Mesodermal cell (in vitro differentiated cells): ENCODE measurements around the gene VIL1.
A peak's percentile ranks its signal among the peaks of the same experiment; 100 is the strongest.

Source experiments
- H3K27ac ChIP-seq: 2 replicates; pipeline ENCODE4 v1.7.0; 2013; ENCODE audit warnings: mild to moderate bottlenecking, low read depth, low read length, moderate library complexity; ENCODE audit not compliant: severe bottlenecking
- H3K36me3 ChIP-seq: 2 replicates; pipeline ENCODE4 v1.7.1; 2013; ENCODE audit warnings: mild to moderate bottlenecking, low read length, moderate library complexity; ENCODE audit not compliant: control insufficient read depth, insufficient read depth
- H3K4me1 ChIP-seq: one replicate; pipeline ENCODE4 v1.7.1; 2013; ENCODE audit warnings: mild to moderate bottlenecking, low read length; ENCODE audit not compliant: insufficient read depth, control insufficient read depth, poor library complexity, severe bottlenecking
- H3K4me3 ChIP-seq: 2 replicates; pipeline ENCODE4 v1.7.0; 2013; ENCODE audit warnings: low read length, control low read depth, mild to moderate bottlenecking; ENCODE audit not compliant: insufficient read depth, poor library complexity, severe bottlenecking; ENCODE audit errors: extremely low read depth
- H3K9me3 ChIP-seq: 2 replicates; pipeline ENCODE4 v1.7.1; 2013; ENCODE audit warnings: mild to moderate bottlenecking, low read length, moderate library complexity; ENCODE audit not compliant: control insufficient read depth
- WGBS, 2 experiments: methylation state at CpG; one replicate each; pipeline ENCODE4 v1.1.5; 2013; ENCODE audit warnings: missing lambda C conversion rate in 2 of 2; ENCODE audit not compliant: insufficient coverage in 2 of 2; 5-methylcytosine and 5-hydroxymethylcytosine counted together

The VIL1 gene

DNA sequence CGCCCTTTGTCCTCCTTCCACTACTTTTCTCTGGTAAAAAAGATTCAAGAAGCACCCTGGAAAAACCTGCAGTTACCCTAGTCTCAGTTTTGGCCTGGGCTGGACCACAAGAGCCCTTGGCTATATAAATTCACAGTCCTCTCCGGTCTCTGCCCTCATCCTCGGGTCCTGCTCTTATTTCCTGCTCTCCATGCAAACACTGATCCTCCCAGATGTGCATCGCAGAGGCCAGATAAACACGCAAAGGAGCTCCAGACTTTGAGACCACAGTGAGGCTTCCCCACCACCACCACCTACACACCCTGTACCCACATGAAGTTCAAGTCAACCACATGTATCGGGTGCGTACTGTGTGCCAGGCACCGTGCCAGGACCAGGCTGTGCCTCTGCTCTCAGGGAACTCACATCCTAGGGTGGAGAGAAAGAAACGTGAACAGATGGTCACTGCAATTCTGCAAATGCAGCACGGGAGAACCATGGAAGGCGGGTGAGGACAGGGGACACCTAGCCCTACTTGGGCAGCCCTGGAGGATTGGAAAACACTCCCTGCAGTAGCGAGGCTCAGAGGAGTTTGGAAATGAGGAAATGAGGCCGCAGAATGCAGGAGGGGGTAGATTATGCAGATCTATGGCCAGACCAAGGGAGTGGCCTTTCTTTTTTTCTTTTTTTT lies 11.8 kb upstream of the VIL1 start:
- peak overlapping the region; percentile 29 for H3K4me3 ChIP-seq
- H3K4me1 ChIP-seq = peaks cover 25% of the 10 kb centered on the region
- H3K27ac ChIP-seq = peak overlapping the region; percentile 73
- WGBS, 2 experiments = 60% methylated on average over 3 to 10 of the region's 13 CpGs
- peaks cover 37% of the 10 kb centered on the region for H3K36me3 ChIP-seq
- no peaks in the 10 kb centered on the region for H3K9me3 ChIP-seq

DNA sequence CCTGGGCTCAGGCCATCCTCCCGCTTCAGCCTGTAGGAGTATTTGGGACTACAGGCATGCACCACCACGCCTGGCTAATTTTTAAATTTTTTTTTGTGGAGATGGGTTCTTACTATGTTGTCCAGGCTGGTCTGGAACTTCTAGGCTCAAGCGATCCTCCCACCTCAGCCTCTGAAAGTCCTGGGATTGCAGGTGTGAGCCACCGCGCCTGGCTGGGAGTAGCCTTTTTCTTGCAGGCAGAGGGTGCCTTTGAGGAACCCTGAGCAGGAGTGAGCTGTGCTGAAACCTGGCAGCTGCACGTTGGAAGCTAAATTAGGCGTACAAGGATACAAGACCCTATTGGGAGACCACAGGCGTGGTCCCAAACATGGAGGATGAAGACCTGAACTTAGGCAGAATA lies 11.2 kb upstream of the VIL1 start:
- 92 to 97% methylated on average over 7 of the region's 8 CpGs for WGBS, 2 experiments
- Histone ChIP-seq H3K4me3 (no peak overlapping the region), H3K9me3 (no peaks in the 10 kb centered on the region), H3K4me1 (peaks cover 25% of the 10 kb centered on the region), H3K27ac (no peak overlapping the region), H3K36me3 (peaks cover 31% of the 10 kb centered on the region)

- Histone ChIP-seq H3K36me3 (no peaks in the 10 kb centered on the region), H3K9me3 (no peaks in the 10 kb centered on the region), H3K4me3 (no peak overlapping the region), H3K27ac (no peak overlapping the region), H3K4me1 (no peaks in the 10 kb centered on the region)
- WGBS, 2 experiments = 96 to 100% methylated on average over 2 to 5 of the region's 5 CpGs
Measured at GRCh38 chr2:218418321-218418716, 604 bp upstream of the VIL1 start.

DNA sequence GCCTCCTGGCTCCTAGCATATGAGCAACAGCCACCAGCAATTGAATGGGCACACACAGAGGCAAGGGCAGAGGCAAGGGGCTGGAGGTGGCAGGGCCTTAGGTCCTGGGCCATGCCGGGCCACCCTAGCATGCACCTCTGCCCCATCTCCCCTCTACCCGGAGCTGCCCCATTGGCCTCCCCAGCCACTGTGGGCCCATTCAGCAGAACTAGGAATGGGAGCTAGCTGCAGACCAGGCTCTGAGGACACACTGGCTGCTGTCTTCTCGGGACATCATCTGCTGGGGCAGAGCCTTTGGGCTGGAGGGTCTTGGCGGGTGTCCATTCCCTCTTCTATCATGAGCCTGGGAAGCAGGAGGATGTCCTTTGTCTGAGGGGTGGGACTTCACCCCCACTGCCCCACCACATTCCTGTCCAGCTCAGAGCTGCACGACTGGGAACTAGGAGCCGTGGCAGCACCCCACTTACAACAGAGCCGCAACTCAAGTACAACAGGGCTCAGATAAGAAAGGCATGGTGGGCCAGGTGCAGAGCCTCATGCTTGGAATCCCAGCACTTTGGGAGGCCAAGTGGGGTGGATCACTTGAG lies 800 bp downstream of the VIL1 start:
- H3K9me3 ChIP-seq = no peaks in the 10 kb centered on the region
- H3K4me1 ChIP-seq = no peaks in the 10 kb centered on the region
- H3K27ac ChIP-seq = no peak overlapping the region
- H3K4me3 ChIP-seq = no peak overlapping the region
- 81 to 91% methylated on average over 3 to 6 of the region's 7 CpGs for WGBS, 2 experiments
- no peaks in the 10 kb centered on the region for H3K36me3 ChIP-seq

- H3K4me1 ChIP-seq = no peaks in the 10 kb centered on the region
- H3K27ac ChIP-seq = no peak overlapping the region
- H3K9me3 ChIP-seq = no peaks in the 10 kb centered on the region
- no peaks in the 10 kb centered on the region for H3K36me3 ChIP-seq
- 90 to 94% methylated on average over 2 of the region's 2 CpGs for WGBS, 2 experiments
- no peak overlapping the region for H3K4me3 ChIP-seq
Measured at GRCh38 chr2:218421027-218421426, 2.1 kb downstream of the VIL1 start.

DNA sequence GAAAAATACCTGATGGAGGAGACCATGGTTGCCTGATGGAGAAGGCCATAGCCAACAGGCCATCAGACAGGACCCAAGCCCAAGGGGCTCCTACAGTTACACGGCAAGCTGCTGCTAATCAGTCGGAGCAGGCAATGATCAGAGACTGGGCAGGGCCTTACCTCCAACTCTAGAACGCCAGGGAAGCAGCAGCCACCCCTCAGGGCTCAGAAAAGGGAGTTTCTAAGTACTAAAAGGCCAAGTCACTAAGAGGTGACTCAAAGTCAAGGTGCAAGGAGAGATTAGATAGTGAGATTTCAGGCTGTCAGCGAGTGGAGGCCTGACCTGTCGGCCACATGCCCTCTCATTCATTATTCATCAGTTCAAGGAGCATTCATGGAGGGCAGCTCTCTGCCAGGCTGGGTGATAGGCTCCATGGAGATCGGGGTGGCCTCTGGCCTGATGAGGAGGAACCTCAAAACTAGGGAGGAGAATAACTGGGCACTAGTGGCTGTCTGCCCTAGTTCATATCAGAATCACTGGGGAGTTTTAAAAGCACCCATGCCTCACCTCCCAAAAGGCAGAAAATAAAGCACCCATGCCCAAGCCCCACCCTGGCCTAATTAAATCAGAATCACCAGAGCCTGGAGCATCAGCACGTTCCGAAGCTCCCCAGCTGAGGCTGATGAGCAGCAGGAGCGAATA lies 3.6 kb downstream of the VIL1 start:
- Histone ChIP-seq H3K27ac (no peak overlapping the region), H3K9me3 (no peaks in the 10 kb centered on the region), H3K4me3 (no peak overlapping the region), H3K4me1 (no peaks in the 10 kb centered on the region), H3K36me3 (no peaks in the 10 kb centered on the region)
- 90% methylated on average over 6 to 7 of the region's 9 CpGs for WGBS, 2 experiments

- Histone ChIP-seq H3K9me3 (no peaks in the 10 kb centered on the region), H3K27ac (no peak overlapping the region), H3K4me1 (no peaks in the 10 kb centered on the region), H3K36me3 (no peaks in the 10 kb centered on the region), H3K4me3 (no peak overlapping the region)
- WGBS, 2 experiments = 88 to 89% methylated on average over 3 to 4 of the region's 9 CpGs
Measured at GRCh38 chr2:218423584-218423983, 4.7 kb downstream of the VIL1 start.

- Histone ChIP-seq H3K4me1 (no peaks in the 10 kb centered on the region), H3K36me3 (no peaks in the 10 kb centered on the region), H3K9me3 (no peaks in the 10 kb centered on the region), H3K4me3 (no peak overlapping the region), H3K27ac (no peak overlapping the region)
- whole genome bisulfite sequencing, 2 experiments = 89 to 95% methylated on average over 6 to 10 of the region's 10 CpGs
Measured at GRCh38 chr2:218425531-218425930, 6.6 kb downstream of the VIL1 start.

GRCh38 chr2:218427741-218428140 lies 8.8 kb downstream of the VIL1 start:
- H3K4me3 ChIP-seq = no peak overlapping the region
- no peaks in the 10 kb centered on the region for H3K36me3 ChIP-seq
- no peaks in the 10 kb centered on the region for H3K9me3 ChIP-seq
- 80 to 81% methylated on average over 11 of the region's 11 CpGs for WGBS, 2 experiments
- H3K27ac ChIP-seq = no peak overlapping the region
- no peaks in the 10 kb centered on the region for H3K4me1 ChIP-seq

DNA sequence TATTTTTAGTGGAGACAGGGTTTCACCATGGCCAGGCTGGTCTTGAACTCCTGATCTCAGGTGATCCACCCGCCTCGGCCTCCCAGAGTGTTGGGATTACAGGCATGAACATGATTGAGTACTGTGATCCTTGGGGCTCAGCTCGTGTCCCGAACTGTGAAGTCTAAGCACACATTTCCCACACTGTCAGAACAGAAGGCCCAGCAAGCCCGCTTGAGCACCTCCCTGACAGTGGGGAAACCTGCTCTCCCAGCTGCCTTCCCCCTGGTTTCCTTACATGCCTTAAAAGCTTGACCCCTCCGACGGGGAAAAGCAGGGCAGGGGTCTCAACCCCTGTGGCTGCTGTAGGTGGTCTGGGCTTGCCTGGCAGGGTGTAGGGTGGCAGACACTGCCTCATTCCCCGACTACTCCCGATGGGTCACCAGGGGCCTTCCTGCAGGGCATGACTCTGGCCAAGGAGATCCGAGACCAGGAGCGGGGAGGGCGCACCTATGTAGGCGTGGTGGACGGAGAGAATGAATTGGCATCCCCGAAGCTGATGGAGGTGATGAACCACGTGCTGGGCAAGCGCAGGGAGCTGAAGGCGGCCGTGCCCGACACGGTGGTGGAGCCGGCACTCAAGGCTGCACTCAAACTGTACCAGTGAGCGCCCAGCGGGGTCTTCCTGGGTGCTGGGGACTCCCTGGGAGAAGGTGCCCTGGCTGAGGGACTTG lies 10.1 kb downstream of the VIL1 start:
- Histone ChIP-seq H3K4me1 (no peaks in the 10 kb centered on the region), H3K27ac (no peak overlapping the region), H3K9me3 (no peaks in the 10 kb centered on the region), H3K36me3 (no peaks in the 10 kb centered on the region), H3K4me3 (no peak overlapping the region)
- WGBS, 2 experiments = 92 to 96% methylated on average over 19 of the region's 24 CpGs
